Esophagus muscularis mucosa (tissue), 4 donors: ENCODE data around the gene ZNF786. TPM values are rescaled to one million over a fixed set of nuclear protein-coding genes. Genes with fewer than 3 reads are reported as not detected.

Experiments
- DNase-seq: peaks from one replicate; pipeline ENCODE4 v3.0.0-alpha.2; 2017; ENCODE audit errors: extremely low spot score
- H3K27ac ChIP-seq, 4 donors: fragments of 200-600 bp; sonication (generic); replicated peaks in 1 of 4; 1 replicate in 3 of 4; 2 replicates in 1 of 4; pipeline ENCODE4 v1.5.1; 2016 to 2019; ENCODE audit warnings: mild to moderate bottlenecking in 1 of 4
- H3K27me3 ChIP-seq, 4 donors: fragments of 200-600 bp; sonication (generic); one replicate each; pipeline versions ENCODE4 v1.5.1 to v1.6.0; 2016 to 2019
- H3K36me3 ChIP-seq, 4 donors: fragments of 200-600 bp; sonication (generic); one replicate each; pipeline ENCODE4 v1.5.1; 2016 to 2019
- H3K4me1 ChIP-seq, 4 donors: fragments of 200-600 bp; sonication (generic); one replicate each; pipeline ENCODE4 v1.5.1; 2016 to 2019
- H3K4me3 ChIP-seq, 4 donors: fragments of 200-600 bp; sonication (generic); 1 replicate in 2 of 4; 2 replicates in 2 of 4; pipeline ENCODE4 v1.5.1; 2016 to 2019; ENCODE audit warnings: mild to moderate bottlenecking in 4 of 4, moderate library complexity in 1 of 4
- H3K9me3 ChIP-seq, 4 donors: fragments of 200-600 bp; sonication (generic); 1 replicate in 3 of 4; 2 replicates in 1 of 4; pipeline ENCODE4 v1.5.1; 2016 to 2019
- CTCF ChIP-seq, 3 experiments: fragments of 200-600 bp in 2 of 3; fragments of 450-650 bp in 1 of 3; sonication (generic) in 2 of 3; IDR thresholded peaks; one replicate each; pipeline ENCODE4 v1.5.1; 2017 to 2019; ENCODE audit warnings: antibody characterized with exemption in 3 of 3, mild to moderate bottlenecking in 2 of 3, moderate library complexity in 1 of 3
- EP300 ChIP-seq: sonication (generic); formaldehyde crosslinking; IDR thresholded peaks from one replicate; pipeline ENCODE4 v1.6.1; 2017; ENCODE audit warnings: antibody characterized with exemption
- POLR2A ChIP-seq: fragments of 450-650 bp; IDR thresholded peaks from one replicate; pipeline ENCODE4 v1.6.1; 2017; ENCODE audit warnings: antibody characterized with exemption, moderate library complexity, mild to moderate bottlenecking, low read depth
- POLR2AphosphoS5 ChIP-seq, 2 donors: sonication (generic); formaldehyde crosslinking; IDR thresholded peaks; one replicate each; pipeline ENCODE4 v1.6.1; 2017; ENCODE audit warnings: antibody characterized with exemption in 2 of 2
- WGBS: methylation state at CpG from one replicate; pipeline ENCODE4 v1.1.5; 2018; 5-methylcytosine and 5-hydroxymethylcytosine counted together
- intact Hi-C: fragments of 100-400 bp; cut with DNase I; formaldehyde crosslinking; loops from one replicate; pipeline ENCODE4 v1.15.1; 2023
- total RNA-seq, 4 donors: library from RNA; depleted of rRNA; stranded (reverse); fragments of >200 nt; gene quantifications; one replicate each; pipeline versions ENCODE4 v1.1.0 to v1.2.1, GENCODE V29; 2016

The ZNF786 gene
- total RNA-seq, 4 donors from 2014 or later, result 4.5 to 10.7 (median 5.6) TPM

- H3K9me3 ChIP-seq, result no peaks in the 10 kb centered on the region
- no peak overlapping the region for H3K4me3 ChIP-seq
- no peaks in the 10 kb centered on the region for H3K4me1 ChIP-seq
- TF ChIP-seq EP300, result no peak
- no peak for TF ChIP-seq POLR2AphosphoS5 (IDR thresholded peaks at IDR 0.05)
- no peak for TF ChIP-seq CTCF (IDR thresholded peaks at IDR 0.05)
- TF ChIP-seq POLR2A, result no peak
- H3K27ac ChIP-seq, result no peak overlapping the region
- 100% methylated on average over 9 of the region's 25 CpGs for WGBS
- DNase-seq, result no peak
- intact Hi-C loops, result no loop called here
- peaks cover 0 to 25% (median 12%) of the 10 kb centered on the region in 4 donors for H3K36me3 ChIP-seq
- no peaks in the 10 kb centered on the region for H3K27me3 ChIP-seq
Measured at GRCh38 chr7:149104749-149105148, 14.2 kb upstream of the ZNF786 start.

- DNase-seq, result no peak
- intact Hi-C loops, result no loop called here
- TF ChIP-seq POLR2AphosphoS5 (IDR thresholded peaks at IDR 0.05), result no peak
- TF ChIP-seq EP300, result no peak
- no peak for TF ChIP-seq POLR2A
- no peak for TF ChIP-seq CTCF (IDR thresholded peaks at IDR 0.05)
- peaks cover 0 to 25% (median 12%) of the 10 kb centered on the region in 4 donors for H3K36me3 ChIP-seq
- WGBS, result 91% methylated on average over 30 of the region's 35 CpGs
- H3K27ac ChIP-seq, result no peak overlapping the region
- no peaks in the 10 kb centered on the region for H3K9me3 ChIP-seq
- no peaks in the 10 kb centered on the region for H3K4me1 ChIP-seq
- H3K4me3 ChIP-seq, result no peak overlapping the region
- no peaks in the 10 kb centered on the region for H3K27me3 ChIP-seq
Measured at GRCh38 chr7:149104214-149104613, 13.7 kb upstream of the ZNF786 start.

GRCh38 chr7:149103424-149103823 lies 12.9 kb upstream of the ZNF786 start:
- Histone ChIP-seq H3K27ac (no peak overlapping the region), H3K4me1 (no peaks in the 10 kb centered on the region), H3K4me3 (no peak overlapping the region), H3K36me3 (peaks cover 0 to 25% (median 12%) of the 10 kb centered on the region in 4 donors), H3K27me3 (no peaks in the 10 kb centered on the region), H3K9me3 (no peaks in the 10 kb centered on the region)
- WGBS, result 89% methylated on average over 6 of the region's 9 CpGs
- intact Hi-C loops, result no loop called here
- no peak for TF ChIP-seq POLR2AphosphoS5 (IDR thresholded peaks at IDR 0.05)
- TF ChIP-seq POLR2A, result no peak
- TF ChIP-seq EP300, result no peak
- TF ChIP-seq CTCF (IDR thresholded peaks at IDR 0.05), result no peak
- DNase-seq, result no peak

GRCh38 chr7:149102666-149103065 lies 12.1 kb upstream of the ZNF786 start:
- intact Hi-C loops, result no loop called here
- H3K27ac ChIP-seq, result no peak overlapping the region

More at GRCh38 chr7:149102666-149103065, 12.1 kb upstream of the ZNF786 start:
- 69% methylated on average over 1 of the region's 1 CpG for WGBS
- Histone ChIP-seq H3K27me3 (no peaks in the 10 kb centered on the region), H3K4me1 (no peaks in the 10 kb centered on the region), H3K36me3 (peaks cover 0 to 25% (median 12%) of the 10 kb centered on the region in 4 donors), H3K4me3 (no peak overlapping the region), H3K9me3 (no peaks in the 10 kb centered on the region)
- DNase-seq, result no peak
- TF ChIP-seq POLR2A (no peak), CTCF (IDR thresholded peaks at IDR 0.05) (no peak), POLR2AphosphoS5 (IDR thresholded peaks at IDR 0.05) (no peak), EP300 (no peak)
